Renal cortical epithelial cell (primary cell): ENCODE measurements around the gene HAO2. TPM values are rescaled to one million over a fixed set of nuclear protein-coding genes. Genes with fewer than 3 reads are reported as not detected.

ENCODE experiments used
- DNase-seq: peaks from one replicate; pipeline ENCODE4 v3.0.0-alpha.2; 2011; ENCODE audit warnings: low read depth
- total RNA-seq: library from RNA; depleted of rRNA; stranded (reverse); fragments of >200 nt; gene quantifications from 2 replicates; pipeline ENCODE4 v1.2.3, GENCODE V29; 2014

Gene HAO2
- total RNA-seq, 1 donor from 2014 or later, result not detected

DNA sequence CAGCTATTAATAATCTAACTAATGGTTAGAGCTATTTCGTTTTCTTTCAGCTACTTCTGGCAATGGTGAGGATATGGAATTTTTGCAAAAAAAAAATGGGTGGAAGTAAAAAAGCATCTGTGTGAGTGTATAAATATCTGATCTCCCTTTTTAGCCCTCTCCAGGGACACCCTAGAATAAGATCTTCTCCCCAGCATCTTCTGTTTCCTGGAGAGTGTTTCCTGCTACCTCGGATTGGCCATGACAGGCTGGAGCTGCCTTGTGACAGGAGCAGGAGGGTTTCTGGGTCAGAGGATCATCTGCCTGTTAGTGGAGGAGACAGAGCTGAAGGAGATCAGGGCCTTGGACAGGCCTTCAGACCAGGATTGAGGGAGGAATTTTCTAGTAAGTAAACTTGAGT lies 70.2 kb downstream of the HAO2 start:
- no peak for DNase-seq

DNA sequence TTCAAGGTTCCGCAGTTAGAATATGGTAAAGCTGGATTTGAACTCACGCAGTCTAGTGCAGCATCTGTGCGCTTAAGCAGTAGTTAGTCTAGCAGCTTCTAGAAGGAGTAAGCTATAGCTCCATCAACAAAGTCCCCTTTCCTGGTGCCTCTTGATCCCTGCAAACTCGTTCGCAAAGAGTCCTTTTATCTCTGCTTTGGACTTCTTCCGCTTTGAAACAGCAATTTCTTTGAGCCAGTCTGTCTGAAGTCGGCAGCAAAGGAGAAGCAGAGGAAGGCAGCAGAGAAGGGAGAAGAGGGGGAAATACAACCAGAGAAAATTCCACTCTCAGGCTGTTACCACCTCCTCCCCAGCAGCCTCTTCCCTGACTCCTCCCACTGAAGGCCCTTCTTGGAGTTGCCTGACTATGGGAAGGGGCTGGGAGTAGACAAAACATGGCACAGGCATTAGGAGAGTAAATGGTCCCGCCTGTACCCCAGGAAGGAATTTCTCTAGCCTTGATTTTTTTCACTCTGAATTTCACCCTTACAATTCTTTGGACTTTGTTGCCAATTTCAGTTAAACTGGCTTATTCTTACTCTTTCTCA lies 72.2 kb downstream of the HAO2 start:
- no peak for DNase-seq

DNA sequence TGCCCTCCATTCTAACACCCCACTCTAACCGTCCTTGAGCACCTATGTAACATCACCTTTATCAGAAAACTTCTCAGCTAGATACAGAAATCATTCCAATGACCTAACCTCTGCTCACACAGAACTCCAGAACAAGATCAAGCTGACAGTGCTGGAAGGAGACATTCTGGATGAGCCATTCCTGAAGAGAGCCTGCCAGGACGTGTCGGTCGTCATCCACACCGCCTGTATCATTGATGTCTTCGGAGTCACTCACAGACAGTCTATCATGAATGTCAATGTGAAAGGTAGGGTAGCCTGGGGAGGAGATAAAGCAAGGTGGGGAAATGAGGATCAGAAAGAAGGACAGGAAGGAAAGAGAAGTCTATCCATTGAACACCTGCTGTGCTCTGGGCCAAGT lies 74.2 kb downstream of the HAO2 start:
- no peak for DNase-seq

Other genes starting within 250 kb of the HAO2 start
- gene WARS2, start 228.1 kb upstream of the HAO2 start, total RNA-seq, result 24.3 and 24.7 TPM in 2 replicates
- not detected in 2 replicates for gene HSD3B2, start 46.4 kb downstream of the HAO2 start, total RNA-seq
- gene HSD3B1, start 138.4 kb downstream of the HAO2 start, total RNA-seq, result not detected in 2 replicates